GM04504 (cell line): ENCODE results near the gene C1orf87.

ENCODE experiments used
- DNase-seq: peaks from one replicate; pipeline ENCODE4 v3.0.0-alpha.2; 2012; ENCODE audit warnings: low read depth

C1orf87 gene

GRCh38 chr1:60059468-60059867, 14.1 kb downstream of the C1orf87 start:
- DNase-seq: no peak

DNA sequence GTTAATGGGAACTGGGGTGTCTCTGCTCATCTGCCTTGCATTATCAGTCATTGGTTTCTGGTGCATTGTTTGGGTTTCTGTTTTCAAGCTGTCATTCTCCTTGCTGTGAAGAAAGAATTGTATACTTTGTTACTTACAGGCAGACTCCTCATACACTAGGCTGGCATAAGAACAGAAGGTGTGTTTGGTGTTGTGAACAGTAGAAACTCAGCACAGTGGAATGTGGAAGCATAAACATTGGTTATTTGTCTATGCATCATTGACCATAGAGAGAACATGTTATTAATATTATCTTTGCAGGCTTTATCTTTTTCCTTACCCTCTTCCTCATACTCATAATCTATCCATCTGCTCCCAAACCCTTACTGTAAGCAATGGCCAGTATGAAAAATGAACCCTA, 18.2 kb downstream of the C1orf87 start:
- no peak for DNase-seq

DNA sequence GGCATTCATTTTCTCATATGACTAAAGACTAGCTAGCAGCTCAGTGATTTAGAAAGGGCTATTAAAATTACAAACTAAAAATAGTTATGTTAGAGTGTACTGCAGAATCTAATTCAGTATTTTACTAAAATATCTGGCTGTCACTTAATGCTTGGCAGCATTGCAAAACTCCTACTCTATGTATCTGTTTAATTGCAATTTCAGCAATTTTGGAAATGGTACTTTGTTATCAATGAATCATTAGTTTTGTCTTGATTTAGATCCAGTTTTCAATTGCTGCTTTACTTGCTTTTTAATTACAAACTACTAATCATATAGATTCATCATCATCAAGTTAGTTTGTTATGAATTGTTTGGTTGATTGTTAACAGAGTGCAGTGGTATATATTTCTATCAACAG, 19.2 kb downstream of the C1orf87 start:
- no peak for DNase-seq

DNA sequence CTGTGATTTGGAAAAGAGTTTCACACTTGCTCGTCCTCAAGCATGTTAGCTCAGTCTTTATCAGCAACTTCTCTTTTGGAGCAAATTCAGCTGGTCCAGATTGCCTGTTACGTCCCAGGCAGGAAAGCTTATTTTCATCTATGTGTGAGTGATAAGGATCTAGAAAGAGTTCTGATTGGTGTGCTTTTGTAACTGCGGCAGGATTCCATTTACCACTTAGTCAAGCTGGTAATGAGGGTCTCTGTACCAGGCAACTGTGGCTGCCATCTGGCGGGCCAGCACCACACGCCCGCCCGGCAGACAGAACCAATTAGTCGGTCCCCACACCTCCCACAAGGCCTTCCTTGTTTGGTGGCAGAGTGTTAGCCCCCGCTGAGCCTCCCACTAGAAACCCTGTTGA, 21.0 kb downstream of the C1orf87 start:
- DNase-seq: no peak

DNA sequence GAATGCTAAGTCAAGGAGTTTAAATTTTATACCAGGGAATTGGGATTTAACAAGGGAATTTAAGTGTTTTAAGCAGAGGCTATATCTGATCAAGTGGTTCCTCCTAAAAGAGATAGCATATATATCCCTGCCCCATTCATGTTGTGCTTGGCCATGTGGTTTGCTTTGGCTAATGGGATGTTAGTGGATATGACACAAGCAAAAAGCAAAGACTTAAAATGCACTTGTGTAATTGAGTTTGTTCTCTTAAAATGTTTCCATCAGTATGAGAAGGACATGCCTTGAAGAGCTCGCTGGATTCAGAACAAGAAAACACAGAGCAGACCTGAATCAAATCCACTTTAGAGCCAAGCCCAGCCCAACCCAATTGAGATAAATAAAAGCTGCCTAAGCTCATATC, 22.4 kb downstream of the C1orf87 start:
- no peak for DNase-seq

GRCh38 chr1:60049188-60049587, 24.4 kb downstream of the C1orf87 start:
- no peak for DNase-seq

GRCh38 chr1:60044881-60045280, 28.7 kb downstream of the C1orf87 start:
- DNase-seq: no peak

DNA sequence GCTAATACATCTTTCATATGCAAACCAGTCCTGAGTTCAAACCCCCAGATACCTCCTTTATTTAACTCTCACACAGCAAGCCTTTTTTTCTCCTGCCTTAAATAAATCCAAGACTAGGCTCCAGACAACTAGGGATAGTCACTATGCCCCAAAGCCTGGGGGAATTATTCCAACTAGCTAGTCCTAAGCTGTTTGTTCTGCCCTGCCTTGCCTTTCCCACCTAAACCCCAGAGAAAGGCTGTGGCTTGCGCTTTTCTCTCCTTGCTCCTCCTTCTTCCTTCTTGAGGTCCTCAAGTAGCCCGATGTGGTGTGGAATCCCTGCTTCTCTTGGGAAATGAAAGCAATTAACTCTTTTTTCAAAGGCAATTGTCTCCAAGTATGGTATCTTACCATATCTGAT, 31.8 kb downstream of the C1orf87 start:
- DNase-seq: no peak

DNA sequence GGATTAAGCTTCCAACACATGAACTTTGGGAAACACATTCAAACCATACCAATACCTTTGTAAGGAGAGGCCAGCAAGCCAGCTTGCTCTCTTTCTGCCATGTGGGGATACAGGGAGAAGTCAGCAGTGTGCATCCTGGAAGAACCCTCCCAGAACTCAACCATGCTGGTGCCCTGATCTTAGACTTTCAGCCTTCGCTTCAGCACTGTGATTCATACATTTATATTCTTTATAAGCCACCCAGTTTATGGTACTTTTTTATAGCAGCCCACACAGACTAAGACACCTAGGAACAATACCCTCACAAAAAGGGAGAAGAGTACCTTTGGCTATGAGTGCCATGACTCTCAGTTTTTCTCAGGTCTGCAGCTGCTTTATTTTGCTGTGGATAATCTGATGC, 35.9 kb downstream of the C1orf87 start:
- no peak for DNase-seq

- DNase-seq: no peak
Measured at GRCh38 chr1:60036856-60037460, 36.6 kb downstream of the C1orf87 start.

GRCh38 chr1:60035921-60036320, 37.6 kb downstream of the C1orf87 start:
- no peak for DNase-seq

DNA sequence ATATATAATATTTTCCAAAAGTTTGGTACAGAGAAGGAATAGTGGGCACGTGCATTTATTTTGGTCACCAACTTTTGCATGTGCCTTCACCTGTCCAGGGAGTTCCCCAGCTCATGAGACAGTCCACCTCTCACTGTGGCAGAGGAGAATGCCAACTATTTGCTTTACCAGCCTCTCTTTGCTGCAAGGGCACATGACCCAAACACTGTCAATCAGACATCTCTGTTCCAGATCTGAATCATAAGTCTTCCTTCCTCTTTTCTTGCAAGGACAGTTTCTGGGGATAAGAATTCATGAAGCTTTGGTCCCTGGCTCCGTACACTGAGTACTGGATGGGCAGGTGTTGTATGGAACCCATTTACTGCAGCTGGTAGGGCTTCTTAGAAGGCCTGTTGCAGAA, 38.6 kb downstream of the C1orf87 start:
- no peak for DNase-seq

- no peak for DNase-seq
Measured at GRCh38 chr1:60033066-60033465, 40.5 kb downstream of the C1orf87 start.

- no peak for DNase-seq
Measured at GRCh38 chr1:60031146-60031545, 42.4 kb downstream of the C1orf87 start.

DNA sequence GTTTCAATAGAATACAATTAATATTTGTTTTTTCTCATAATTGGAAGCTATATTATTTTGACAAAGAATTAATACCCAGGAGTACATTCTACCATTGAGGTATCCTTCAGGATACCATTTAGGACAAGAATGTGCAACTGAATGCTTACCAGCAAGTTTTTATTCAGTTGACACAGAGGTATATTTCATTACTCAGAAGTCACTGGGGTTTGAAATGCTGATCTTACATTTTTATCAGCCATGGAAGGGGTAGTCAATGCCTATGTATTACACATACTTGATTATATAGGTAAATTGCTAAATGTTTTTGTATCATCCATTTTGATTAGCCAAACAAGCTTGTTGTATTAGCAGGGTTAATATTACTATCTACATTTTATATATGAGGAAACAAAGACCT, 48.0 kb downstream of the C1orf87 start:
- DNase-seq: no peak

GRCh38 chr1:60017508-60018205, 55.9 kb downstream of the C1orf87 start:
- DNase-seq: no peak

GRCh38 chr1:60010690-60011089, 62.9 kb downstream of the C1orf87 start:
- no peak for DNase-seq

- no peak for DNase-seq
Measured at GRCh38 chr1:60008500-60008899, 65.1 kb downstream of the C1orf87 start.

DNA sequence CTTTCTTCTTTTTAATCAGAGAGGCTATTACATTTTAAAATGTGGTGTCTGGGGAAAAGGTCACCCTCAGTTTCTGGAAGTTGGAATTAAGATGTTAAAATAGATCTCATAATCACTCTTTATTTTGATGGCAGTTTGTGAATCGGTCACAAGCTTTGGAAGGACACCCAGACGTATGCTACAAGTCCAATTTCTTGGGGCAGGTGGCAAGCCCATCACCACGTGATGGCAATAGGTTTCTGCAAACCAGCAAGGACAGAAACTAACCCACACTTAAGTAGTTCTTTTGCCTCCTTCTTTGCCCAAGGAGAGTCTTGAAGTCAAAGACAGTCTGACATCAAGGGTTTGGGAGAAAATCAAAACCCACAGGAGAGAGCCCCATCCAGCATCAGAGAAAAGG, 72.9 kb downstream of the C1orf87 start:
- no peak for DNase-seq

DNA sequence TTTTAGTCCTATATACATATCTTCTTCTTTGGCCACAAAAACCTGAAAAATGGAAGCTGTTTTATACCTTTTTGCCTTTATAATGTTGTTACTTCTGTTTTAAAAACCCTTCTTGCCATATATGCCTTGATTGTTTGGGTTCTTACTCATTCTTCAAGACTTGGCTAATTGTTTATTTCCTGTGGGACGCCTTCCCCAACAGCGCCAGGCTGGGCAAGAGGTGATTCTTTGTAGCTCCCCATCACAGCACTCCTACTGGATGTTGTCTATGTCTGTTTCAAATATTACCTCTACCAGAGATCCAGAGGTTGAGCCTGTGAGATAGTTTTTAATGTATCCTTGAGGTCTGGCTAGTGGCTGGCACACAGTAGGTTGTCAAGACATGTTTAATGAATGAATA, 73.8 kb downstream of the C1orf87 start:
- DNase-seq: no peak

GRCh38 chr1:59999006-59999405, 74.6 kb downstream of the C1orf87 start:
- DNase-seq: no peak

DNA sequence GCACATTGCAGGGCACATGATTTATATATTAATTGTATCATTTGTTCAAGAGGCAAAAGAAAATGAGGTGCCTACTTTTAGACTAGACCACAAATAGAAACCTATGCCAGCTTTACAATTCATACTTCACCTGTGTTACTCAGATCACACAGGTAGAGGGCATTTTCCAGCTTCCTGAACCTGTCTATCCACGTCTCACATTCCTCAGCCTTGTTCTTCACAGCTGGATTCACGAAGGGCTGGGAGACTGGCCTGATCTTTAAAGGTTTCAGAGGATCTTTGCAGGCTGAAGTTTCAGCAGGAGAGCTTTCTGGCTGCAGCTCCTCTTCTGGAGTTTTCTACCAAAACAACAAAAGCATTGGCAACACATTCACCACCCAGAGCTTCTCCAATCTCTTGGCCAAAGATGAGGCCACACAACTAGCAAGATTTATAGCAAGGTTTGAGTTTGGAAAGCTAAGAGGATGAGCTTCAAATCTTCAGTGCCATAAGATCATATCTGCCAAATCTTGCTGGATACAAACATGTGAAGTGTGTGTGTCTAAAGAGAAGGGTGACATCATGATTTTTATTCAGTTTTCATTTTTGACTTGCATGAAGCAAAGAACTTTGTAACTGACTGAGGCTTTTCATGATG, 76.0 kb downstream of the C1orf87 start:
- DNase-seq: no peak

- DNase-seq: peak; percentile 25
Measured at GRCh38 chr1:59994302-59995198, 79.0 kb downstream of the C1orf87 start.
